Heart right ventricle (tissue), 16 donors: ENCODE results near the gene TNFAIP8. TPM values are rescaled to one million over a fixed set of nuclear protein-coding genes. Genes with fewer than 3 reads are reported as not detected.
A peak's percentile ranks its signal among the peaks of the same experiment; 100 is the strongest.

Source experiments
- ATAC-seq, 8 donors: fragments of 200-7000 bp; cut with Tn5 transposase; one replicate each; pipeline ENCODE4 v1.9.1; 2020; ENCODE audit warnings: mild to moderate bottlenecking in 8 of 8, moderate library complexity in 8 of 8, moderate number of reproducible peaks in 1 of 8
- DNase-seq, 2 donors: peaks; one replicate each; pipeline ENCODE4 v3.0.0-alpha.2; 2020
- H3K27ac ChIP-seq, 10 donors: fragments of 200-600 bp; sonication (generic) in 2 of 10; one replicate each; pipeline versions ENCODE4 v1.5.0 to v1.8.0; 2020 to 2022; ENCODE audit warnings: mild to moderate bottlenecking in 3 of 10
- H3K27me3 ChIP-seq, 7 donors: fragments of 200-600 bp; one replicate each; pipeline ENCODE4 v1.8.0; 2021 to 2022; ENCODE audit warnings: mild to moderate bottlenecking in 2 of 7
- H3K36me3 ChIP-seq, 9 donors: fragments of 200-600 bp; sonication (generic) in 1 of 9; one replicate each; pipeline versions ENCODE4 v1.5.0 to v1.8.0; 2020 to 2022; ENCODE audit warnings: mild to moderate bottlenecking in 2 of 9
- H3K4me1 ChIP-seq, 9 donors: fragments of 200-600 bp; sonication (generic) in 1 of 9; one replicate each; pipeline versions ENCODE4 v1.5.0 to v1.8.0; 2020 to 2022; ENCODE audit warnings: mild to moderate bottlenecking in 4 of 9
- H3K4me3 ChIP-seq, 10 donors: fragments of 200-600 bp; sonication (generic) in 2 of 10; one replicate each; pipeline versions ENCODE4 v1.5.0 to v1.8.0; 2020 to 2022; ENCODE audit warnings: mild to moderate bottlenecking in 7 of 10, moderate library complexity in 2 of 10
- H3K9me3 ChIP-seq, 11 donors: fragments of 200-600 bp in 10 of 11; sonication (generic) in 2 of 11; one replicate each; pipeline versions ENCODE4 v1.5.0 to v1.8.0; 2013 to 2022; ENCODE audit warnings: mild to moderate bottlenecking in 2 of 11, control low read depth in 1 of 11, moderate library complexity in 1 of 11
- CTCF ChIP-seq, 9 donors: fragments of 200-600 bp; sonication (generic) in 2 of 9; IDR thresholded peaks; one replicate each; pipeline versions ENCODE4 v1.5.0 to v1.8.0; 2021 to 2022; ENCODE audit warnings: antibody characterized with exemption in 9 of 9, mild to moderate bottlenecking in 5 of 9, moderate library complexity in 1 of 9
- WGBS, 2 donors: extraction: QIAGEN DNeasy Blood & Tissue Kit; methylation state at CpG; one replicate each; pipeline ENCODE4 v1.1.7; 2013; ENCODE audit warnings: inconsistent platforms in 1 of 2; 5-methylcytosine and 5-hydroxymethylcytosine counted together
- intact Hi-C, 10 donors: fragments of 100-400 bp; cut with DNase I; formaldehyde crosslinking; loops; one replicate each; pipeline versions ENCODE4 v1.11.1 to v1.14.2; 2022
- polyA plus RNA-seq, 2 donors: library from polyadenylated mRNA; stranded (reverse); fragments of 200-250 nt; gene quantifications; one replicate each; pipeline ENCODE4 v1.2.3, GENCODE V29; 2013
- total RNA-seq, 10 donors: library from RNA; stranded (reverse); fragmentation: NEBNext Ultra II Directional in 3 of 10; extraction: Animal tissue kit (Norgen Biotek cat#: 25700) in 3 of 10; gene quantifications; one replicate each; pipeline versions ENCODE4 v1.2.1 to v1.2.4, GENCODE V29; 2021 to 2023
- donor health status: Arrhythmogenic right ventricular cardiomyopathy.
- donor health status: ischemic (EF 13 %, LVEDD 7.1; RV severe dilation, severe dysfunction).
- donor health status: healthy with polysubstance abuse.
- donor health status: DM: no; HTN: yes; CAD: no.
- donor health status: DM: no; HTN: no; CAD: no.
- donor health status: ischemic (EF 25% LVEDD 6.9; RV normal size, moderate dysfunction).
- donor health status: ischemic (EF 25% LVEDD 5.7; RV mildly dilated, moderate dysfunction).
- donor health status: healthy.
- donor health status: DM: yes; HTN: yes; CAD: no.
- donor health status: Ischemic cardiomyopathy.
- donor health status: ischemic (EF 35%, LVEDD 5.7; RV mildly dilated, moderate dysfunction).
- donor health status: nonischemic (EF 11% LVEDD 7.7; RV severe dilation, severe dysfunction).
- donor health status: DM: yes; HTN: yes; CAD: no.
- donor health status: PGD.
- donor health status: ischemic (EF 29% LVEDD 5.4; RV normal size, mild dysfunction).
- donor health status: nonischemic (EF 23%, LVEDD 6.1; RV moderate dilation, normal function).

Gene TNFAIP8
- total and polyA plus RNA-seq, 12 donors: 3.3 to 30.8 (median 8.7) TPM

- H3K9me3 ChIP-seq: no peaks in the 10 kb centered on the region
- intact Hi-C loops: loop anchor here in 1 of 10 donors (5.0 kb wide), 1 partner anchor 48 kb away; no protein-coding TSS in a partner anchor
- no peaks in the 10 kb centered on the region for H3K27me3 ChIP-seq
- peaks cover 0 to 3% (median 0%) of the 10 kb centered on the region in 9 donors for H3K36me3 ChIP-seq
- no peak for DNase-seq
- H3K4me3 ChIP-seq: no peak overlapping the region
- peaks cover 0 to 95% (median 21%) of the 10 kb centered on the region in 9 donors for H3K4me1 ChIP-seq
- TF ChIP-seq CTCF (IDR thresholded peaks at IDR 0.05): no peak
- ATAC-seq: no peak
- H3K27ac ChIP-seq: peak overlapping the region in 5 of 10 donors; percentile 2 to 47 (median 27)
- WGBS, 2 donors: 65 to 78% methylated on average over 3 of the region's 3 CpGs
These were observed 29.8 kb downstream of the TNFAIP8 start for GRCh38 chr5:119385536-119386128.

- Histone ChIP-seq H3K36me3 (peaks cover 0 to 3% (median 0%) of the 10 kb centered on the region in 9 donors), H3K27me3 (no peaks in the 10 kb centered on the region), H3K27ac (peak overlapping the region in 6 of 10 donors; percentile 3 to 54 (median 33)), H3K4me1 (peaks cover 0 to 96% (median 21%) of the 10 kb centered on the region in 9 donors), H3K4me3 (no peak overlapping the region), H3K9me3 (no peaks in the 10 kb centered on the region)
- intact Hi-C loops: loop anchor here in 1 of 10 donors (5.0 kb wide), 1 partner anchor 49 kb away; no protein-coding TSS in a partner anchor
- DNase-seq (peak in 1 of 2 donors; percentile 61), ATAC-seq (peak in 6 of 8 donors; percentile 57 to 73 (median 67))
- TF ChIP-seq CTCF (IDR thresholded peaks at IDR 0.05): no peak
- 20 to 21% methylated on average over 6 of the region's 6 CpGs for WGBS, 2 donors
These were observed 31.0 kb downstream of the TNFAIP8 start for GRCh38 chr5:119386596-119387344.

GRCh38 chr5:119387945-119388618 lies 32.3 kb downstream of the TNFAIP8 start:
- ATAC-seq: no peak
- Histone ChIP-seq H3K27me3 (no peaks in the 10 kb centered on the region), H3K36me3 (peaks cover 0 to 8% (median 0%) of the 10 kb centered on the region in 9 donors), H3K9me3 (no peaks in the 10 kb centered on the region), H3K27ac (peak overlapping the region in 2 of 10 donors; percentile 6 to 54), H3K4me1 (peaks cover 0 to 88% (median 21%) of the 10 kb centered on the region in 9 donors), H3K4me3 (no peak overlapping the region)
- DNase-seq: no peak
- no peak for TF ChIP-seq CTCF (IDR thresholded peaks at IDR 0.05)
- intact Hi-C loops: loop anchor here in 1 of 10 donors (5.0 kb wide), 1 partner anchor 51 kb away; no protein-coding TSS in a partner anchor
- WGBS, 2 donors: 72 to 79% methylated on average over 2 of the region's 2 CpGs

GRCh38 chr5:119388619-119389190 lies 32.9 kb downstream of the TNFAIP8 start:
- H3K9me3 ChIP-seq: no peaks in the 10 kb centered on the region
- H3K27me3 ChIP-seq: no peaks in the 10 kb centered on the region
- H3K36me3 ChIP-seq: peaks cover 0 to 14% (median 0%) of the 10 kb centered on the region in 9 donors
- DNase-seq: no peak
- H3K4me3 ChIP-seq: no peak overlapping the region
- 93 to 96% methylated on average over 5 of the region's 5 CpGs for WGBS, 2 donors
- no peak for ATAC-seq
- peak overlapping the region in 2 of 10 donors; percentile 42 to 54 for H3K27ac ChIP-seq
- intact Hi-C loops: loop anchor here in 1 of 10 donors (5.0 kb wide), 1 partner anchor 51 kb away; no protein-coding TSS in a partner anchor
- H3K4me1 ChIP-seq: peaks cover 0 to 88% (median 21%) of the 10 kb centered on the region in 9 donors
- no peak for TF ChIP-seq CTCF (IDR thresholded peaks at IDR 0.05)
